Germinal center (tissue), 1 donor: ENCODE data around the gene LILRA5.
A peak's percentile ranks its signal among the peaks of the same experiment; 100 is the strongest.
"Not testable (repeated sequence)": the region's sequence is repeated elsewhere in the genome, so short reads cannot be mapped to it uniquely, and the experiment has no call there.

Experiments
- DNase-seq: peaks from one replicate; pipeline ENCODE4 v3.0.0; 2012; ENCODE audit warnings: mixed read lengths, low spot score

The LILRA5 gene

GRCh38 chr19:54333586-54334298, 20.8 kb upstream of the LILRA5 start:
- DNase-seq = no peak

- DNase-seq = no peak
Measured at GRCh38 chr19:54332149-54332548, 19.2 kb upstream of the LILRA5 start.

GRCh38 chr19:54331626-54332025, 18.7 kb upstream of the LILRA5 start:
- DNase-seq = no peak

GRCh38 chr19:54329476-54330165, 16.7 kb upstream of the LILRA5 start:
- no peak for DNase-seq

GRCh38 chr19:54328781-54329180, 15.8 kb upstream of the LILRA5 start:
- DNase-seq = not testable (repeated sequence)

GRCh38 chr19:54325631-54326030, 12.7 kb upstream of the LILRA5 start:
- DNase-seq = no peak

- peak; percentile 62 for DNase-seq
Measured at GRCh38 chr19:54325194-54325621, 12.2 kb upstream of the LILRA5 start.

- no peak for DNase-seq
Measured at GRCh38 chr19:54324071-54324470, 11.1 kb upstream of the LILRA5 start.

GRCh38 chr19:54322934-54323333, 10.0 kb upstream of the LILRA5 start:
- DNase-seq = not testable (repeated sequence)

- DNase-seq = not testable (repeated sequence)
Measured at GRCh38 chr19:54322295-54322694, 9.3 kb upstream of the LILRA5 start.

- DNase-seq = no peak
Measured at GRCh38 chr19:54319892-54320670, 7.1 kb upstream of the LILRA5 start.

GRCh38 chr19:54319049-54319448, 6.1 kb upstream of the LILRA5 start:
- peak; percentile 38 for DNase-seq

GRCh38 chr19:54317965-54318240, 4.9 kb upstream of the LILRA5 start:
- DNase-seq = no peak

- DNase-seq = no peak
Measured at GRCh38 chr19:54317108-54317964, 4.4 kb upstream of the LILRA5 start.

GRCh38 chr19:54316746-54317107, 3.8 kb upstream of the LILRA5 start:
- no peak for DNase-seq

GRCh38 chr19:54315956-54316355, 3.0 kb upstream of the LILRA5 start:
- no peak for DNase-seq

GRCh38 chr19:54312011-54312410, 955 bp downstream of the LILRA5 start:
- DNase-seq = no peak

- DNase-seq = no peak
Measured at GRCh38 chr19:54311486-54311885, 1.5 kb downstream of the LILRA5 start.

GRCh38 chr19:54310543-54310942, 2.4 kb downstream of the LILRA5 start:
- no peak for DNase-seq

GRCh38 chr19:54309811-54310210, 3.2 kb downstream of the LILRA5 start:
- DNase-seq = no peak

- DNase-seq = no peak
Measured at GRCh38 chr19:54307389-54308020, 5.5 kb downstream of the LILRA5 start.

- no peak for DNase-seq
Measured at GRCh38 chr19:54305141-54305540, 7.8 kb downstream of the LILRA5 start.
